ENCODE measurements around the gene GPC1.
"Not testable (repeated sequence)": the region's sequence is repeated elsewhere in the genome, so short reads cannot be mapped to it uniquely, and the experiment has no call there.

GRCh38 chr2:240494942-240495341 is 59.5 kb downstream of the GPC1 start:
- TF ChIP-seq POLR2A, CTCF (IDR thresholded peaks at IDR 0.05): not testable (repeated sequence)

All from uterus (tissue), 2 donors.